ENCODE measurements around the gene CPO. TPM values are rescaled to one million over a fixed set of nuclear protein-coding genes. Genes with fewer than 3 reads are reported as not detected.

CPO gene
- total RNA-seq, 1 experiment from 2014 or later = 3.9 TPM

Other genes with a start within 250 kb of the CPO start
- not detected in 2 replicates for gene DYTN, start 221.1 kb upstream of the CPO start, total RNA-seq (2014; rRNA removed; shearing (Covaris generic))
- 2.0 and 2.2 TPM in 2 replicates for gene MDH1B, start 174.2 kb upstream of the CPO start, total RNA-seq (2014; rRNA removed; shearing (Covaris generic))
- gene FASTKD2, start 173.9 kb upstream of the CPO start, total RNA-seq (2014; rRNA removed; shearing (Covaris generic)) = 56.5 and 58.6 TPM in 2 replicates
- gene KLF7, start 226.4 kb downstream of the CPO start, total RNA-seq (2014; rRNA removed; shearing (Covaris generic)) = 19.9 and 21.6 TPM in 2 replicates